ENCODE data around the gene KIAA1755.

GRCh38 chr20:38241201-38241600 lies 19.3 kb downstream of the KIAA1755 start:
- TF ChIP-seq POLR2A (IDR thresholded peaks at IDR 0.05): no peak
- TF ChIP-seq CTCF (IDR thresholded peaks at IDR 0.05 in 8 of 11, conservative IDR thresholded peaks at IDR 0.05 in 3 of 11): no peak
- TF ChIP-seq POLR2AphosphoS5 (IDR thresholded peaks at IDR 0.05): no peak

Measured in spleen (tissue), 7 donors.